Stimulated activated CD4-positive, alpha-beta T cell treated with anti-CD3 and anti-CD28 coated beads, Interleukin-1b, Interleukin-23, amount 100 ng/mL, for 1 hour (primary cell): Measurements from ENCODE around the gene DOCK4.
"Not testable (repeated sequence)": the region's sequence is repeated elsewhere in the genome, so short reads cannot be mapped to it uniquely, and the experiment has no call there.

Experiments used
- DNase-seq, 2 donors: peaks; one replicate each; pipeline ENCODE4 v3.0.0-alpha.2; 2020; ENCODE audit warnings: low read depth in 2 of 2

DOCK4 gene

DNA sequence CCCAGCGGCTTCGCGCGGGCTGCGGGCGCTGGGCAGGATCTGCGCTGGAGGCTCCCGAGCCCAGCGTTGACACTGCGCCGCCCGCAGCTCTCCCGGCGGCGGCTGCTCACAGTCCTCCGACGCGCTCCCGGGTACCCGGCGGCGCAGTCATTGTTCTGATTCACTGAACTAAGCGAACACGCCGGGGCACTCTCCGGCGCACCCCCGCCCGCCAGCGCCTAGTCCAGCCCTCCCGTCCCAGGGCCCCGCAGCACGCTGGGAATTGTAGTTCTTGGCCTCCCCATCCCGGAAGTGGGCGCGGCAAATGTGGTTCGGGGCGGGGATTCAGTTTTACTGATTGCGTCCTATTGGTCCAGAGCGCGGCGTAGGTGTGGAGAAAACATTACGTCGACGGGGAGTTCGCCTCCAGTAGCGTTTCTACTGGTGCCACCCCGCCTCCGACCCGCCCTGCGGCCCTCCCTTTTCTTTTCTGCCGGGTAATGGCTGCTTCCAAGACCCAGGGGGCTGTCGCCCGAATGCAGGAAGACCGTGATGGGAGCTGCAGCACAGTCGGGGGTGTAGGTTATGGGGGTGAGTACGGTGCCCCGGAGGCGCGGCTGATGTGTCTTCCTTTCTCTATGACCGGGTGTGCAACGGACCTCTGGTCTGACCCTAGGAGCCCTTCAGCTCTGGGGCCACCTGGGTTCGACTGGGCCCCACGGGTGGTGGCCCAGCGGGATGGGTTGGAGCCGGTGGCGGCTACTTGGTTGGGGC lies at the start of gene DOCK4, which contains the start of gene ZNF277:
TSS of gene DOCK4 (minus strand) at position 162 of the 753 bp plus-strand sequence. CDS start 261 bp downstream, outside the sequence.
TSS of gene ZNF277 (plus strand) at position 458 of the 753 bp plus-strand sequence. CDS start at position 480, 22 bp downstream.
- peak; percentile 96 to 99 for DNase-seq

DNA sequence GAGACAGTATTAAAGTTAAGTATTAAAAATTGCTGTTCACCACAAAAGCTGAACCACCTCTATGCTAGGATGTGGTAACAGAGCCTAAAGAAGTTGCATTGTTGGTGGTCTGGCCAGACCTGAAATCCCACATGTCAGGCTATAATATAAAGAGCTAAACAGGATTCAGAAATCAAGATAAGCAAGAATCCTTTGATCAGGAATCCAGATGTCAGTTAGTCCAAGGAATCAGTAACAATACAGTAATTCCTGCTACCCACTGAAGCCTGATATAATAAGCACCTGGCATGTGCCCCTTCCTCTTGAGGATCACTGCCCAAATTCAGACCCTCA lies 49.2 kb upstream of the DOCK4 start:
- no peak for DNase-seq

- DNase-seq: no peak
These were observed 48.6 kb upstream of the DOCK4 start for GRCh38 chr7:112254709-112255387.

DNA sequence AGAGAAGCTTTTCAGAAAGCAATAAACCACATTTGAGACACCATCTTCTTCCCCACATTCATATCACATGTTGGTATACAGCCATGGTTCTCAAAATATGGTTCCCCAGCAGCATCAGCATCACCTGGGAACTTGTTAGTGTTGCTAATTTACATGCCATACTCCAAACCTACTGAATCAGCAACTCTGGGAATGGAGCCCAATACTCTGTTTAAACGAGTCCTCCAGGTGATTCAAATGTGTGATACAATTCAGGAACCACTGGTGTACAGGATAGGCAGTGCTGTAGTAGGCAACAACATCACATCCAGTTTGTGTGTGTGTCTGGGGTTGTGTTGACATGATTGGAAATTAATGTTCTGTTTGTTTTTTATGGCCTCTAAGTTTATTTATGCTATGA lies 48.0 kb upstream of the DOCK4 start:
- DNase-seq: no peak

DNA sequence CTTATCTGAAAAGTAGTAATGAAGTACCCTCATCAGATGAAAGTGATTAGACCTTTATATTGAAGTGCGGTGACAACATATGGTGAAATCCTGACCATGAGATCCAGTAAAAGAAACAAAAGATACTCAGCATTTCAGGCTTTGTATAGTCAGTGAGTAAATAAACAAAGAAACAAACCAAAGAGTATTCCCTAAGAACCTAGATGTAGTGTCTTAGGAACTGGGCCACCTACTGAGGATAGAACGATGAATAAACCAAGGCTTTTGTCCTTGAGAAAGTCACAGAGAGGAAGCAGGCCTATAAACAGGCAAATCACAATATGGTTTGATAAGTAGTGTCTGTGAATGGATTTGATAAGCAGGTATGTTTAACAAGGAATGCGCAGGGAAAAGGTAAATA lies 46.5 kb upstream of the DOCK4 start:
- no peak for DNase-seq

GRCh38 chr7:112252141-112252540 lies 45.9 kb upstream of the DOCK4 start:
- DNase-seq: no peak

GRCh38 chr7:112249967-112250366 lies 43.8 kb upstream of the DOCK4 start:
- not testable (repeated sequence) for DNase-seq

GRCh38 chr7:112248598-112248997 lies 42.4 kb upstream of the DOCK4 start:
- no peak for DNase-seq

- DNase-seq: no peak
These were observed 32.8 kb upstream of the DOCK4 start for GRCh38 chr7:112238852-112239610.

- no peak for DNase-seq
These were observed 32.1 kb upstream of the DOCK4 start for GRCh38 chr7:112238330-112238729.

DNA sequence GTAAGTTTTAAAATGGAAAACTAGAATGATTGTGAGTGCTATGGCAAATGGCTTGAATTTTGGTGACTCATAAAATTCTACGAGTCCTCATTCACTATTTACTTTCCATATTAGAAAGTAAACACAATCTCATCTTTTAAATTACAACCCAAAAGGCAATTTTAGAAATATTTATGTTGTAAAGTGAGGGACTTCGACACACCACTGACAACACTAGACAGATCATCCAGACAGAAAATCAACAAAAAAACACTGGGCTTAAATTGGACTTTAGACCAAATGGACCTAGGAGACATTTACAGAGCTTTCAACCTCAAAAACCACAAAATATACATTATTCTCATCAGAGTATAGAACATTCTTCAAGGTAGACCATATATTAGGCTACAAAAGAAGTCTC lies 30.4 kb upstream of the DOCK4 start:
- no peak for DNase-seq

DNA sequence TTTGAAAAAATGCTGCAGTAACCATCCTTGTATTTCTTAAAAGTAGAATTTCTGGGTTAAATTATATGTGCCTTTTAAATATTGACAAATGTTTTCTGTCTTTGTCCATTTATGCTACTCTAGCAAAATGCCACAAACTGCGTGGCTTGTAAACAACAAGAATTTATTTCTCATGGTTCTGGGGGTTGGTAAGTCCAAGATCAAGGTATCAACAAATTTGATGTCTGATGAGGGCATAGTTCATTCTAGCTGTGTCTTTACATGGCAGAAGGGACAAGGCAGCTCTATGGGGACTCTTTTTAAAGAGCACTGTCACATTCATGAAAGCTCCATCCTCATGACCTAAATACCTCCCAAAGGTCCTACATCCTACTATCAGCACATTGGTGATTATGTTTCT lies 27.9 kb upstream of the DOCK4 start:
- DNase-seq: no peak

DNA sequence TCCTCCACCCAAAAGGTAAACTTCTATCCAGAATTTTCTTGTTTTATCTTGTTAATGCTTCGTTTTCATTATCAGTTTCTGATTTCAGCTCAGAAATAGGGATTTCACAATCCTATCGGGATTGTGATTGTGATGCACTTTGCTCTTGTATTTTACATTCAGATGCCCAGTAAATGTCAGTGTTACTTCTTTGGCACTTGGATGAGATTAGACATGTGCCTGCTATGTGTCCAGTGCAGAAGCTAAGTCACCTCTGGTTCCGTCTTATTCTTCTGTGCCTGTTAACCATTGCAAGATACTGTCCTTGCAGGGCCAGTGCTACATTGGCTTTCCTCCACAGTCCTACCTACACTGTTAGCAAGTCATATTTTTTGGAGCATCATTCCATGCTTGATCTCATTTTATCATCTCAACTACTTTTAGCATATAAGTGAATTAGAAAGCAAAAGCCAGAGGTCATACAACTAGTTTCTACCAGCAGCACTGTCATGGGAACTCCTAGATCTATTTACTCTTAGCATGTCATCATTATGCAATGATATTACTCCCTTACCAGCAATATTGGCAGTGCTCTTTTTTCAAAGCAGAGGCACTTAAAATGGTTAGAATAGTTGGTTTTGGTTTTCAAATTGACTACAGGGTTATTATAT lies 27.0 kb upstream of the DOCK4 start:
- DNase-seq: no peak

DNA sequence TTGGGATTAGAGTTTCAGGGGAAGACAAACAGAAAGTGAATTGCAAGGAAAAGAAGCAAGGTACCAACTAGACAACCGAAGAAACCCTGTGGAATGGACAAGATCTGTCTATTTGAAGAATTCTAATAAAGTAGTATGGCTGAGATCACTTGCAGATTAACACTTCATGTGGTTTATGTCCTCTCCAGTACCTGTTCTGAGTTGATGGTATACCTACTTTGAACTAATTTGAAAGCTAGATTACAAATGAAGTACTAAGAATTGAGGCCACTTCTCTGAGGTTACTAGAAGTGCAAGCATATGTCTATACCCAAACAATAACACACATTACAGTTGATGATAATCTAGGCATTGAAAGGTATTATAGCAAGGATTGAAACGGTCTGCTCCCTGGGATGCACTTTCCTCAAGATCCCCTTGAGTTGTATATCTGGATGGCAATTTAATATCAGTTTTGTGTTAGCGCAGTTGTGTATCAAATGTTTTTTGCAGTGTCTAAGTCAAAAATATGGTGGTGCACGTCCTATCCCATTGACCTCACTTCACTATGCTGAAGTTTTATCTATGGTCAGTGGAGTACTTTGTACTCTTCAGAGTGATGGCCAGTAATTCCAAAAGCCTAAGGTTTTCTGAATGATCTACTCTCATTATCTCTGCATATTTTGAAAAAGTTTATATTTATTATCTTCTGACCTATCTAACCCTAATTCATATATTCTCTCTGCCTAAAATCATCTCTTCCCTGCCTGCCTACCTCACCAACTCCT lies 26.2 kb upstream of the DOCK4 start:
- no peak for DNase-seq

- no peak for DNase-seq
These were observed 22.4 kb upstream of the DOCK4 start for GRCh38 chr7:112228632-112229031.

- no peak for DNase-seq
These were observed 20.6 kb upstream of the DOCK4 start for GRCh38 chr7:112226701-112227276.

DNA sequence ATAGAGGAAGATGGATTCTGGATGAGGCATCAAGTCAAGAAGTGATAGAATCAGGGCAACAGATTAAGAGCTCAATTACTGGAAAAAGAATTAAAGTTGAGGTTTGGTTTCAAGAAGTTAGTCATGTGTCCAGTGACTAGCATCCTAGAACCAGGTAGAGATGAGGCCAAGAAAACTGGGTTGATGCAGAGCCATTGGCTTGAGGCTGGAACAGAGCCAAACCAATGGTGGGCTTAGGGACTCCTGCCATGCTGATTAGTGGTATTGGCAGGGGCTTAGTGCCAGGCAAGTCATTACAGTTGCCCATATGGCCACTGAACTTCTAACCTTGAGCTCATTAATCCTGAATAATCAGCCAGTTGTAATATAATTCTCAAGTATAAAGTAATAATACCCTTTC lies 18.8 kb upstream of the DOCK4 start:
- DNase-seq: no peak

- DNase-seq: no peak
These were observed 18.0 kb upstream of the DOCK4 start for GRCh38 chr7:112224186-112224585.

- no peak for DNase-seq
These were observed 17.1 kb upstream of the DOCK4 start for GRCh38 chr7:112223310-112223709.

GRCh38 chr7:112220877-112221434 lies 14.8 kb upstream of the DOCK4 start:
- no peak for DNase-seq

- no peak for DNase-seq
These were observed 9.6 kb upstream of the DOCK4 start for GRCh38 chr7:112215787-112216186.
